ENCODE data around the gene CARMIL1.

CARMIL1 gene

DNA sequence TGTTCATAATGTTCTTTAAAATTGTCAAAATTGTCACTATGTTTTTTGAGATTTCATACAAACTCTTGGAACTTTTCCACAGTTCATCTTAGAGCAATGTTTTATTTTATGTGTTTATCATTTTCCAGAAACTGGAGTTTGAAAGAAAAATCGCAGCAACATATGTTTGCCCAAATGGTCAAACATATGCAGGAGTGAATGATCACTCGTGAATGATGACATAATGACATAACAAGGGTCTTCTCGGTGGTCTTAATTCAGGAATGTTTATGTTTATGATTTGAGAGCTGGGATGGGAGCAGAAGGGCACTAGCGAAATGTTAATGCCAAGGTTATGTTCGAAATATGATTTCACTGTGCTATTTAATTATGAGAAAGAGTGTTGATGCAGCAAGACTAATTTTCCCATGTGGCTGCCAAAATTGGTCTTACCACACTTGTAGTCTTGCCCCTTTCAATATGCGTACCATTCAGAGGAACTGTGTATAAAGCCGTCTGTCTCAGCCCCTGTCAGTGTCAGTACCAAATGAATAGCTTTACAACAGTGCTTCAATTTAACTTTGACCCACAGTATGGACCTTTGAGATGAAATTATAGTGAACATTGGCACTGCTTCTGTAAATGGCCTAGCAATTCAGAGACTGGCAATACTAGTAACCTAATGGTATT, 152.3 kb downstream of the CARMIL1 start:
- POLR2A ChIA-PET = no interaction called here
- CTCF ChIA-PET = no interaction called here
- TF ChIP-seq SUZ12 (IDR thresholded peaks at IDR 0.05) (no peak), BHLHE40 (IDR thresholded peaks at IDR 0.05; ENCODE audit: borderline replicate concordance) (no peak), ZNF384 (IDR thresholded peaks at IDR 0.05) (no peak), FOXA1 (IDR thresholded peaks at IDR 0.05) (no peak), SP1 (IDR thresholded peaks at IDR 0.05) (no peak), TARDBP (IDR thresholded peaks at IDR 0.05) (no peak), LEF1 (IDR thresholded peaks at IDR 0.05; ENCODE audit: borderline replicate concordance) (no peak), L3MBTL2 (conservative IDR thresholded peaks at IDR 0.05) (no peak), ELF4 (IDR thresholded peaks at IDR 0.05) (no peak)
- TF ChIP-seq, protein P1, sequence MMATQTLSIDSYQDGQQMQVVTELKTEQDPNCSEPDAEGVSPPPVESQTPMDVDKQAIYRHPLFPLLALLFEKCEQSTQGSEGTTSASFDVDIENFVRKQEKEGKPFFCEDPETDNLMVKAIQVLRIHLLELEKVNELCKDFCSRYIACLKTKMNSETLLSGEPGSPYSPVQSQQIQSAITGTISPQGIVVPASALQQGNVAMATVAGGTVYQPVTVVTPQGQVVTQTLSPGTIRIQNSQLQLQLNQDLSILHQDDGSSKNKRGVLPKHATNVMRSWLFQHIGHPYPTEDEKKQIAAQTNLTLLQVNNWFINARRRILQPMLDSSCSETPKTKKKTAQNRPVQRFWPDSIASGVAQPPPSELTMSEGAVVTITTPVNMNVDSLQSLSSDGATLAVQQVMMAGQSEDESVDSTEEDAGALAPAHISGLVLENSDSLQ (IDR thresholded peaks at IDR 0.05) = no peak
- no peak for DNase-seq (ENCODE audit: extremely low spot score)

DNA sequence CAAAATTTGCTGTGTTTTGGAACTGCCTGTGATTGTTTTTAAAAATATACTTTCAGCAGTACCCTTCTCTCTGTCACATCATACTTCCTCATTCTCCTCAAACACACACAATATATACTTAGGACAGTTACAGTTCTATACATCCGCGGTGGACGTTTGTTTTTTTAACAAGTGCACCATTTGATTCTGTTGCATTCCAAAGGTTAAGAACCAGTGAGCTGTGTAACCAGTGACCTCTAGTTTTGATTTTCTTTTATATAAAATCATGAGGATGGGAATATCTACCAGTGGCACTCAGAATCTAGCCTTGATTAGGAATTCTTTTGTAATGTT, 152.8 kb downstream of the CARMIL1 start:
- TF ChIP-seq ARNT (IDR thresholded peaks at IDR 0.05) (no peak), NFRKB (IDR thresholded peaks at IDR 0.05) (no peak), HDGF (IDR thresholded peaks at IDR 0.05; ENCODE audit: borderline replicate concordance) (no peak), SUZ12 (IDR thresholded peaks at IDR 0.05) (no peak), FOXK2 (IDR thresholded peaks at IDR 0.05) (no peak), BHLHE40 (IDR thresholded peaks at IDR 0.05; ENCODE audit: borderline replicate concordance) (no peak), L3MBTL2 (conservative IDR thresholded peaks at IDR 0.05) (no peak), FOXM1 (IDR thresholded peaks at IDR 0.05; ENCODE audit: borderline replicate concordance) (no peak), TARDBP (IDR thresholded peaks at IDR 0.05) (no peak), SP1 (IDR thresholded peaks at IDR 0.05) (no peak), ELF4 (IDR thresholded peaks at IDR 0.05) (no peak), LEF1 (IDR thresholded peaks at IDR 0.05; ENCODE audit: borderline replicate concordance) (no peak), CTBP1 (IDR thresholded peaks at IDR 0.05; ENCODE audit: borderline replicate concordance) (no peak), FOXA1 (IDR thresholded peaks at IDR 0.05) (no peak)
- ChIA-PET CTCF (no interaction called here), POLR2A (no interaction called here)
- no peak for DNase-seq (ENCODE audit: extremely low spot score)

DNA sequence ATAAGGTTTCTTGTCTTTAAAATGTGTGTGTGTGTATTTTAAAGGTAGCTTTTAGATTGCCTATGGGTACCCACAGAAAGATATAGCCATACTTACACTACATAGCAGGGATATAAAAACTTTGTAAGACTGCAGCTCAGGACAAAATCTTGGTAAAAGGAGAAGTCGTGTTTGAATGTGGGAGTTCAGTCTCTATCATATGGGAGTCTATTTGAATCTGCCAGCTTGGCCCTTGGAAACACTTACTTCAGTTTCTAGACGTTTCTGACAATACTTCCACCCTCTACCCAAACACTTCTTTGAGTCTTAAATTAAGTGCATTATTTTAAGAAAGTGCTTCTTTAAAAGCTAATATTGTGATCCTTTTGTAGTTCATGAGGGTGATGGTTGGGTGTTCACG, 155.7 kb downstream of the CARMIL1 start:
- no peak for TF ChIP-seq FOXK2 (IDR thresholded peaks at IDR 0.05)
- TF ChIP-seq SUZ12 (IDR thresholded peaks at IDR 0.05) = no peak
- TF ChIP-seq LEF1 (IDR thresholded peaks at IDR 0.05; ENCODE audit: borderline replicate concordance) = no peak
- TF ChIP-seq L3MBTL2 (conservative IDR thresholded peaks at IDR 0.05) = no peak
- no peak for TF ChIP-seq ARNT (IDR thresholded peaks at IDR 0.05)
- no peak for TF ChIP-seq FOXA1 (IDR thresholded peaks at IDR 0.05)
- TF ChIP-seq CTBP1 (IDR thresholded peaks at IDR 0.05; ENCODE audit: borderline replicate concordance) = no peak
- TF ChIP-seq, protein P1 (IDR thresholded peaks at IDR 0.05) = no peak
- TF ChIP-seq NFRKB (IDR thresholded peaks at IDR 0.05) = no peak
- no peak for TF ChIP-seq ZNF384 (IDR thresholded peaks at IDR 0.05)
- no peak for TF ChIP-seq FOXM1 (IDR thresholded peaks at IDR 0.05; ENCODE audit: borderline replicate concordance)
- no peak for TF ChIP-seq ELF4 (IDR thresholded peaks at IDR 0.05)
- no peak for TF ChIP-seq BHLHE40 (IDR thresholded peaks at IDR 0.05; ENCODE audit: borderline replicate concordance)
- POLR2A ChIA-PET = no interaction called here
- no peak for DNase-seq (ENCODE audit: extremely low spot score)
- CTCF ChIA-PET = interaction anchor here (0.9 kb wide), 1 partner anchor 156 kb away, joined by 3 read pairs; the partner anchor contains the start of gene CARMIL1

DNA sequence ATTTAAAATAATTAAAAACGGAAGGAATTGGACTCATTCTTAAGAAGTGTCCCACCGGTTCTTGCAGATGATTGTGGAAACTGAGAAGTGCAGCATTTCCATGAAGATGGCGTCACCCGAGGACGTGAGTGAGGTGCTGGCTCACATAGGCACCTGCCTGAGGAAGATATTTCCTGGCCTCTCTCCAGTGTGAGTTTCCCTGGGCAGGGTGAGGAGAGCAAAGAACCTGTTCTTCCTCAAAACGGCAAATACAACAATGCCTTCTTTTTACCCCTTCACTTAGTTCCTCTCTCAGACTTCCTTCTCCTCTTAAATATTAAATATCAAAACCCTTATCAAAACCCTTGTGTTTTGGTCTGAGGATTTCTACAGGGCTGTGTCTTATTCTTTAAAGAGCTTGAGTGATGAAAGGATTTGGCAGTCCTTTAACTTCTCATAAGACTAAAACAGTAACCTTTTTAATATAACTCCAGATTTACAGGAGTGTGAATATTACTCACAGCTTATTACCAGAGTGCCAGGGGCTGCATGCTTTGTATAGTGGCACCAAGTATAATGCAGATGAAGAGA, 156.3 kb downstream of the CARMIL1 start:
- ChIA-PET CTCF (interaction anchor here (0.8 kb wide), 1 partner anchor 55 kb away, joined by 5 read pairs; no protein-coding TSS in a partner anchor), POLR2A (no interaction called here)
- TF ChIP-seq FOXA1 (IDR thresholded peaks at IDR 0.05) = no peak
- no peak for TF ChIP-seq SUZ12 (IDR thresholded peaks at IDR 0.05)
- TF ChIP-seq, protein P1 (IDR thresholded peaks at IDR 0.05) = no peak
- TF ChIP-seq LEF1 (IDR thresholded peaks at IDR 0.05; ENCODE audit: borderline replicate concordance) = no peak
- no peak for TF ChIP-seq HDGF (IDR thresholded peaks at IDR 0.05; ENCODE audit: borderline replicate concordance)
- no peak for TF ChIP-seq SP1 (IDR thresholded peaks at IDR 0.05)
- TF ChIP-seq TARDBP (IDR thresholded peaks at IDR 0.05) = no peak
- TF ChIP-seq ZNF384 (IDR thresholded peaks at IDR 0.05) = no peak
- DNase-seq (ENCODE audit: extremely low spot score) = no peak

DNA sequence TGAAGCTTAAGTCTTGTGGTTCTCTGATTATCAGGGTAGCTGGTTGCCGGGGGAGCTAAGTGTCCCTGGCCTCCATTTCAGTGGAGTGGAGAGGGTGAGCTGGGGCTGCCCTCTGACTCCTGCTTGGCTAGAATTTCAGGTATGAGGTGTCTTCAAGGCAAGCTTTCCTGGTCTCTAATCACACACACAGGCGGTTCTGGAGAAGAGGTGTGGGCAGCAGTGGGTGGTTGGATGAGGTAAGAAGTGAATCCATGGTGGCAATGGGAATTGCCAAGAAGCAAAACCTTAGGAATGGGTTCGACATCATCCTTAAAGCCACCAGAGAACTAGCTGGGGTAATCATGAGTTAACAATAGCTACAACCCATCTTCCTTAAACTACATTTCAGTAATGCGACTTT, 157.6 kb downstream of the CARMIL1 start:
- no peak for TF ChIP-seq ZNF384 (IDR thresholded peaks at IDR 0.05)
- TF ChIP-seq FOXA1 (IDR thresholded peaks at IDR 0.05) = no peak
- TF ChIP-seq ELF4 (IDR thresholded peaks at IDR 0.05) = no peak
- TF ChIP-seq LEF1 (IDR thresholded peaks at IDR 0.05; ENCODE audit: borderline replicate concordance) = no peak
- TF ChIP-seq L3MBTL2 (conservative IDR thresholded peaks at IDR 0.05) = no peak
- no peak for TF ChIP-seq BHLHE40 (IDR thresholded peaks at IDR 0.05; ENCODE audit: borderline replicate concordance)
- no peak for TF ChIP-seq HDGF (IDR thresholded peaks at IDR 0.05; ENCODE audit: borderline replicate concordance)
- TF ChIP-seq SP1 (IDR thresholded peaks at IDR 0.05) = no peak
- TF ChIP-seq CTBP1 (IDR thresholded peaks at IDR 0.05; ENCODE audit: borderline replicate concordance) = no peak
- TF ChIP-seq, protein P1 (IDR thresholded peaks at IDR 0.05) = no peak
- no peak for TF ChIP-seq ARNT (IDR thresholded peaks at IDR 0.05)
- CTCF ChIA-PET = no interaction called here
- POLR2A ChIA-PET = no interaction called here
- DNase-seq (ENCODE audit: extremely low spot score) = no peak

Measured in HEK293T (cell line).